ENCODE results near the gene CMSS1.

DNA sequence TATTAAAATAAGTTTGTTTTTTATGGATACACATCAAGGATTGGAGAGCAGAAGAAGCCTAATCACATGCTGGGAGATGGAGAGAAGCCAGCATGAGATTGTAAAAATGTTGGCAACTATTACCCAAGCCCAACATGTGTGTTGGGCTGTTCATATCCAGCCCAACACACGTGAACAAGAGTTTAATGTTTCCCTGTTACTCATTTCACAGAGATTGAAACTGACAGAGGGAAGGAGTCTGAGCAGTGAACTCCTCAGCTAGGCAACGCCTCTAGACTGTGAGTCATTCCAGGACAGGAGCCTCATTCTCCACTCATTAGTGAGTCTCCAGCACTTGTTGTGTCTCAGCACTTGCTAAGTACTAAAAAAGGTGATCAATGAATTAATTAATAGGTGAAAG is 43.2 kb upstream of the CMSS1 start:
- TF ChIP-seq, protein P1, sequence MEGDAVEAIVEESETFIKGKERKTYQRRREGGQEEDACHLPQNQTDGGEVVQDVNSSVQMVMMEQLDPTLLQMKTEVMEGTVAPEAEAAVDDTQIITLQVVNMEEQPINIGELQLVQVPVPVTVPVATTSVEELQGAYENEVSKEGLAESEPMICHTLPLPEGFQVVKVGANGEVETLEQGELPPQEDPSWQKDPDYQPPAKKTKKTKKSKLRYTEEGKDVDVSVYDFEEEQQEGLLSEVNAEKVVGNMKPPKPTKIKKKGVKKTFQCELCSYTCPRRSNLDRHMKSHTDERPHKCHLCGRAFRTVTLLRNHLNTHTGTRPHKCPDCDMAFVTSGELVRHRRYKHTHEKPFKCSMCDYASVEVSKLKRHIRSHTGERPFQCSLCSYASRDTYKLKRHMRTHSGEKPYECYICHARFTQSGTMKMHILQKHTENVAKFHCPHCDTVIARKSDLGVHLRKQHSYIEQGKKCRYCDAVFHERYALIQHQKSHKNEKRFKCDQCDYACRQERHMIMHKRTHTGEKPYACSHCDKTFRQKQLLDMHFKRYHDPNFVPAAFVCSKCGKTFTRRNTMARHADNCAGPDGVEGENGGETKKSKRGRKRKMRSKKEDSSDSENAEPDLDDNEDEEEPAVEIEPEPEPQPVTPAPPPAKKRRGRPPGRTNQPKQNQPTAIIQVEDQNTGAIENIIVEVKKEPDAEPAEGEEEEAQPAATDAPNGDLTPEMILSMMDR (IDR thresholded peaks at IDR 0.05): no peak
- TF ChIP-seq JUN (CRISPR knock-in tag; IDR thresholded peaks at IDR 0.05) (no peak), SOX15 (CRISPR knock-in tag; IDR thresholded peaks at IDR 0.05) (no peak), ZNF121 (CRISPR knock-in tag; IDR thresholded peaks at IDR 0.05) (no peak), ZNF138 (CRISPR knock-in tag; conservative IDR thresholded peaks at IDR 0.05) (no peak), PRRX2 (CRISPR knock-in tag; IDR thresholded peaks at IDR 0.05) (no peak), ZNF232 (CRISPR knock-in tag; IDR thresholded peaks at IDR 0.05) (no peak), MAX (CRISPR knock-in tag; IDR thresholded peaks at IDR 0.05) (no peak), E2F4 (CRISPR knock-in tag; IDR thresholded peaks at IDR 0.05; ENCODE audit: borderline replicate concordance, low read depth) (no peak), ETV6 (CRISPR knock-in tag; IDR thresholded peaks at IDR 0.05) (no peak)
- TF ChIP-seq, protein P2, sequence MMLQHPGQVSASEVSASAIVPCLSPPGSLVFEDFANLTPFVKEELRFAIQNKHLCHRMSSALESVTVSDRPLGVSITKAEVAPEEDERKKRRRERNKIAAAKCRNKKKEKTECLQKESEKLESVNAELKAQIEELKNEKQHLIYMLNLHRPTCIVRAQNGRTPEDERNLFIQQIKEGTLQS (CRISPR knock-in tag; conservative IDR thresholded peaks at IDR 0.05): no peak
- TF ChIP-seq, protein P3, sequence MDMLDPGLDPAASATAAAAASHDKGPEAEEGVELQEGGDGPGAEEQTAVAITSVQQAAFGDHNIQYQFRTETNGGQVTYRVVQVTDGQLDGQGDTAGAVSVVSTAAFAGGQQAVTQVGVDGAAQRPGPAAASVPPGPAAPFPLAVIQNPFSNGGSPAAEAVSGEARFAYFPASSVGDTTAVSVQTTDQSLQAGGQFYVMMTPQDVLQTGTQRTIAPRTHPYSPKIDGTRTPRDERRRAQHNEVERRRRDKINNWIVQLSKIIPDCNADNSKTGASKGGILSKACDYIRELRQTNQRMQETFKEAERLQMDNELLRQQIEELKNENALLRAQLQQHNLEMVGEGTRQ (CRISPR knock-in tag; IDR thresholded peaks at IDR 0.05): no peak
